Measurements from ENCODE around the gene TRMT112.

GRCh38 chr11:64327375-64327774 lies 10.0 kb upstream of the TRMT112 start:
- TF ChIP-seq CTCF (IDR thresholded peaks at IDR 0.05) = no peak
- TF ChIP-seq POLR2A (IDR thresholded peaks at IDR 0.05) = no peak
- TF ChIP-seq POLR2AphosphoS5 (IDR thresholded peaks at IDR 0.05) = no peak
- no peak for TF ChIP-seq EP300 (IDR thresholded peaks at IDR 0.05)

Data from stomach (tissue), 4 donors.